GM06990 (cell line): Measurements from ENCODE around the gene DNMT1.

Experiments used
- DNase-seq: peaks from one replicate; pipeline ENCODE4 v3.0.0-alpha.2; 2011; ENCODE audit not compliant: insufficient read length; ENCODE audit errors: extremely low read depth
- H3K27me3 ChIP-seq: replicated peaks from 2 replicates; pipeline ENCODE4 v1.6.0; 2011; ENCODE audit warnings: low read length; ENCODE audit not compliant: control insufficient read depth, insufficient read depth
- H3K36me3 ChIP-seq: 2 replicates; pipeline ENCODE4 v1.5.1; 2011; ENCODE audit warnings: low read length; ENCODE audit not compliant: control insufficient read depth, insufficient read depth
- H3K4me3 ChIP-seq: replicated peaks from 2 replicates; pipeline ENCODE4 v1.5.1; 2011; ENCODE audit warnings: low read depth, mild to moderate bottlenecking, control low read depth, low read length
- CTCF ChIP-seq: IDR thresholded peaks from 2 replicates; pipeline ENCODE4 v1.5.1; 2011; ENCODE audit warnings: low read length, control low read depth, mild to moderate bottlenecking, inconsistent platforms; ENCODE audit not compliant: insufficient read depth, poor library complexity, severe bottlenecking

The DNMT1 gene

GRCh38 chr19:10224337-10224736, 29.6 kb upstream of the DNMT1 start:
- H3K36me3 ChIP-seq, result peaks cover 13% of the 10 kb centered on the region
- H3K4me3 ChIP-seq, result no peak overlapping the region
- DNase-seq, result no peak
- no peaks in the 10 kb centered on the region for H3K27me3 ChIP-seq
- TF ChIP-seq CTCF, result no peak

DNA sequence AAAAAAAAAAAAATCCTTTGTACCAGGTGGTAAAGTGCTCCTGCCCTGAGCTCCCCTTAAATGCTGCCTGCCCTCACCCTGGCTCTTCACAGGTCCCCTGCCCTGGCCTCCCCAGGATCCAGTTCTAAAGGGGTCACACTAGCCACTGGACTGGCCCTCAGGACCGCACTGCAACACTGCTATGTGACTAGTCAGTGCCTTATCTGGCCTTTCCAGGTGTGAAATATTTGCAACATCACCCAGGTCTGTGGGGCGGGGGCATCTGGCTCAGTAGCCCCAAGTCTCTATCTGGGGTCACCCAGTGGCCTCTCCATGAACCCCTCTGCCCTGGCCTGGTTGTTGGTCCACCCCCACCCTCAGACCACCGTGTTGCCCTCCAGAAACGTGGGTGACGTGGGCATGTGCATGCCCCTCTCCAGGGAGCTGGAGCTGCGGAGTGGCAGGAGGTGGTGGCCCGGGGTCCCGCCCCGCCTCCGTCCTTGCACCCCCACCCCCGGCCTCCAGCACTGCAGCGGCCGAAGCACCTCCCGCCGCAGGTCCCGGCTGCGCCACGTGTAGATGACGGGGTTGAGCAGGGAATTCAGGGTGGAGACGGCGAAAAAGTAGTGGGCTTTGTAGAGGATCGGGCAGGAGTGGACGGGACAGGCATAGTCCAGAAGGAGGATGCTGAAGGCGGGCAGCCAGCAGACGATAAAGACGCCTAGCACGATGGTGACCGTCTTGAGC, 28.9 kb upstream of the DNMT1 start:
- Histone ChIP-seq H3K4me3 (no peak overlapping the region), H3K36me3 (peaks cover 13% of the 10 kb centered on the region), H3K27me3 (no peaks in the 10 kb centered on the region)
- no peak for TF ChIP-seq CTCF
- DNase-seq, result no peak

DNA sequence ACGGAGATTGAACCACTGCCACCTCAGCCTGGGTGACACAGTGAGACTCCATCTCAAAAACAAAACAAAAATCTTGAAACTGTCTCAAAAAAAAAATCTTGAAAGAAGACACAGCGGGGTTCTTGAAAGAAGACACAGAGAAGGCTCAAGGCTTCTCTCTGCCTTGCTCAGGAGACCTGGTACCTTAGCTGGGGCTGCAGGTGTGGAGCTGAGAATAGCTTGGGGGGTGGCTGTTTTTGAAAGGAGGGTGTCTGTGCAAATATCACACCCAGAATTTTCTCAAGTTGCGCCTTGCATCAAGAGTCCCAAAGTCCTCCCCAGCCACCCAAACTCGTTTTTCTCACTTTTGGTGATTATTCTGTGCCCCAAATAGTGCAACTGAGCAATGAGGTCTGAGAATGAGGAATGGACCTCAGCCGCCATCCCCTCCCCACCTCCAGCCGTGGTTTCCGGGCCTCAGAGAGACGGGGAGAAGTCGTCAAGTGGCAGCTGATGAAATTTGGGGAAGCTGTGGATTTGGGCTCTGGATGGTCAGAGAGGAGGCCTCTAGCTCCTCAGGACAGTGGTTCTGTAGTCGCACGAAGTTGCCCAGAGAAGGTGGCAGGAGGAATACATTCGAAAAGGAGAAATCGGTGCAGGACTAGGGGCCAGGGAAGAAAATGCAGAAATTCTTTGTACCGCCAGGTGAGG, 27.6 kb upstream of the DNMT1 start:
- no peak for TF ChIP-seq CTCF
- H3K27me3 ChIP-seq, result no peaks in the 10 kb centered on the region
- no peak for DNase-seq
- H3K36me3 ChIP-seq, result peaks cover 13% of the 10 kb centered on the region
- H3K4me3 ChIP-seq, result no peak overlapping the region

GRCh38 chr19:10220695-10221094, 25.9 kb upstream of the DNMT1 start:
- Histone ChIP-seq H3K36me3 (peaks cover 13% of the 10 kb centered on the region), H3K27me3 (no peaks in the 10 kb centered on the region), H3K4me3 (no peak overlapping the region)
- no peak for TF ChIP-seq CTCF
- DNase-seq, result no peak

DNA sequence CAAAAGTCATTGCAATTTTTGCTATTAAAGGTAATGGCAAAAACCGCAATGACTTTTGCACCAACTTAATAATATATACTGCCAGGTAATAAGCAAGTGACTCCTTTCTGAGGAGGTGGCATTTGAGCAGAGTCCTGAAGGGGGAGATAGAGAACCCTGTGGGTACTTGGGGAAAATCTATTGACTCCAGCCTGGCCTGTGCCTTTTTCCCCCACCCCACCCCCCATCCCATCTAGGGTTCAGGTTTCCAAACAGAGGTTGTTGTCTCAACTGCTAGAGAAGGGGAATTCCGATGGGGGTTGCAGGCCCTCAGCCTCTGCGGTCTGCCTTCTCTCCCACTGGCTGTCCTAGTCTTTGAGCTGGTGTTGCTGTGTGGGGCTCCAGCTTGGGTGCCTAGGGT, 24.9 kb upstream of the DNMT1 start:
- Histone ChIP-seq H3K36me3 (peaks cover 12% of the 10 kb centered on the region), H3K4me3 (no peak overlapping the region), H3K27me3 (no peaks in the 10 kb centered on the region)
- DNase-seq, result peak; percentile 83
- TF ChIP-seq CTCF, result peak; percentile 82
